Testis (tissue), 3 donors: Measurements from ENCODE around the gene MCUR1. TPM values are rescaled to one million over a fixed set of nuclear protein-coding genes. Genes with fewer than 3 reads are reported as not detected.

Source experiments
- DNase-seq: peaks from one replicate; pipeline ENCODE4 v3.0.0-alpha.2; 2019
- H3K27ac ChIP-seq, 2 donors: fragments of 200-600 bp; sonication (generic); one replicate each; pipeline ENCODE4 v1.5.1; 2019
- H3K27me3 ChIP-seq: fragments of 200-600 bp; sonication (generic); one replicate; pipeline ENCODE4 v1.5.1; 2019
- H3K36me3 ChIP-seq: fragments of 200-600 bp; sonication (generic); one replicate; pipeline ENCODE4 v1.5.1; 2017; ENCODE audit warnings: low read depth; ENCODE audit errors: missing control alignments
- H3K4me1 ChIP-seq: fragments of 200-600 bp; sonication (generic); one replicate; pipeline ENCODE4 v1.5.1; 2019
- H3K4me3 ChIP-seq, 2 donors: fragments of 200-600 bp; sonication (generic); one replicate each; pipeline ENCODE4 v1.5.1; 2017 to 2019
- H3K9me3 ChIP-seq: fragments of 200-600 bp; sonication (generic); one replicate; pipeline ENCODE4 v1.5.1; 2017
- POLR2A ChIP-seq: fragments of 450-650 bp; IDR thresholded peaks from one replicate; pipeline ENCODE4 v1.6.1; 2017; ENCODE audit warnings: antibody characterized with exemption, mild to moderate bottlenecking, moderate library complexity
- WGBS, 2 donors: methylation state at CpG; one replicate each; pipeline ENCODE4 v1.1.5; 2018; 5-methylcytosine and 5-hydroxymethylcytosine counted together
- intact Hi-C: fragments of 100-400 bp; cut with DNase I; formaldehyde crosslinking; loops from one replicate; pipeline ENCODE4 v1.15.1; 2023; ENCODE audit warnings: low total_unique reads
- polyA plus RNA-seq: library from polyadenylated mRNA; stranded (reverse); fragments of 350-450 nt; fragmentation: Illumina TruSeq; extraction: RNeasy Lipid Tissue Mini Kit (QIAGEN cat#74804); gene quantifications from one replicate; pipeline ENCODE4 v1.2.3, GENCODE V29; 2014; ENCODE audit warnings: low read depth, low replicate concordance; ENCODE audit not compliant: insufficient read depth
- total RNA-seq, 2 donors: library from RNA; depleted of rRNA; stranded (reverse); fragments of >200 nt; gene quantifications; one replicate each; pipeline ENCODE4 v1.2.3, GENCODE V29; 2016
- TF ChIP-seq, protein P1 (sequence below), 3 experiments: fragments of 450-650 bp in 2 of 3; fragments of 200-600 bp in 1 of 3; sonication (generic) in 1 of 3; IDR thresholded peaks; one replicate each; pipeline ENCODE4 v1.5.1; 2016 to 2019; ENCODE audit warnings: antibody characterized with exemption in 3 of 3, mild to moderate bottlenecking in 2 of 3, moderate library complexity in 1 of 3

MCUR1 gene
- total and polyA plus RNA-seq, 3 donors from 2014 or later: 12.0 to 18.5 (median 12.8) TPM

DNA sequence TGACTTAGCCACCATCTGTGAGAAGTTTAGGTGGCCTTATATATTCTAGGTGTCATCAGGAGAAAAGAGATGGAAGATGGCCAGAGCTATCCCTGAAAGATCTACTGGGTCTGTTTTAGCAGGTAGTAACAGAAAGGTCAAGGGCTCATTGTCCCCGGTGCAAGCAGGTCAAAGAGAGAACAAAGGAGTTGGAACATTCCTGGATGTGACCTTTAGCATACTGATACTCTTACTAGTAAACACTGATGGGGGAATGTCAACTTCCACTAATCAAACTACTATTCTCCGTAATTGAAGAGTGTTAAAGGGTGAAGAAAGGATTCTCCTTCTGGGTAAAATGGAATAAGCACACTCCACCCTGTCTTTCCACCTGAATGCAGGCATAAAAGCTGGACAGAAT is 4.0 kb upstream of the MCUR1 start:
- Histone ChIP-seq H3K9me3 (no peaks in the 10 kb centered on the region), H3K4me1 (no peaks in the 10 kb centered on the region), H3K36me3 (no peaks in the 10 kb centered on the region), H3K27me3 (no peaks in the 10 kb centered on the region), H3K4me3 (no peak overlapping the region), H3K27ac (no peak overlapping the region)
- TF ChIP-seq, protein P1, sequence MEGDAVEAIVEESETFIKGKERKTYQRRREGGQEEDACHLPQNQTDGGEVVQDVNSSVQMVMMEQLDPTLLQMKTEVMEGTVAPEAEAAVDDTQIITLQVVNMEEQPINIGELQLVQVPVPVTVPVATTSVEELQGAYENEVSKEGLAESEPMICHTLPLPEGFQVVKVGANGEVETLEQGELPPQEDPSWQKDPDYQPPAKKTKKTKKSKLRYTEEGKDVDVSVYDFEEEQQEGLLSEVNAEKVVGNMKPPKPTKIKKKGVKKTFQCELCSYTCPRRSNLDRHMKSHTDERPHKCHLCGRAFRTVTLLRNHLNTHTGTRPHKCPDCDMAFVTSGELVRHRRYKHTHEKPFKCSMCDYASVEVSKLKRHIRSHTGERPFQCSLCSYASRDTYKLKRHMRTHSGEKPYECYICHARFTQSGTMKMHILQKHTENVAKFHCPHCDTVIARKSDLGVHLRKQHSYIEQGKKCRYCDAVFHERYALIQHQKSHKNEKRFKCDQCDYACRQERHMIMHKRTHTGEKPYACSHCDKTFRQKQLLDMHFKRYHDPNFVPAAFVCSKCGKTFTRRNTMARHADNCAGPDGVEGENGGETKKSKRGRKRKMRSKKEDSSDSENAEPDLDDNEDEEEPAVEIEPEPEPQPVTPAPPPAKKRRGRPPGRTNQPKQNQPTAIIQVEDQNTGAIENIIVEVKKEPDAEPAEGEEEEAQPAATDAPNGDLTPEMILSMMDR (IDR thresholded peaks at IDR 0.05): no peak
- 88 to 91% methylated on average over 2 of the region's 2 CpGs for WGBS, 2 donors
- DNase-seq: no peak
- intact Hi-C loops: no loop called here

GRCh38 chr6:13814938-13815575 is 700 bp upstream of the MCUR1 start:
- DNase-seq: no peak
- H3K9me3 ChIP-seq: no peaks in the 10 kb centered on the region
- no peak for TF ChIP-seq POLR2A
- TF ChIP-seq, protein P1 (IDR thresholded peaks at IDR 0.05): no peak
- H3K36me3 ChIP-seq: no peaks in the 10 kb centered on the region
- peak overlapping the region; percentile 88 to 96 for H3K27ac ChIP-seq
- H3K4me1 ChIP-seq: peaks cover 15% of the 10 kb centered on the region
- WGBS, 2 donors: 22 to 30% methylated on average over 8 of the region's 8 CpGs
- H3K4me3 ChIP-seq: peak overlapping the region; percentile 86 to 92
- H3K27me3 ChIP-seq: no peaks in the 10 kb centered on the region
- intact Hi-C loops: no loop called here

DNA sequence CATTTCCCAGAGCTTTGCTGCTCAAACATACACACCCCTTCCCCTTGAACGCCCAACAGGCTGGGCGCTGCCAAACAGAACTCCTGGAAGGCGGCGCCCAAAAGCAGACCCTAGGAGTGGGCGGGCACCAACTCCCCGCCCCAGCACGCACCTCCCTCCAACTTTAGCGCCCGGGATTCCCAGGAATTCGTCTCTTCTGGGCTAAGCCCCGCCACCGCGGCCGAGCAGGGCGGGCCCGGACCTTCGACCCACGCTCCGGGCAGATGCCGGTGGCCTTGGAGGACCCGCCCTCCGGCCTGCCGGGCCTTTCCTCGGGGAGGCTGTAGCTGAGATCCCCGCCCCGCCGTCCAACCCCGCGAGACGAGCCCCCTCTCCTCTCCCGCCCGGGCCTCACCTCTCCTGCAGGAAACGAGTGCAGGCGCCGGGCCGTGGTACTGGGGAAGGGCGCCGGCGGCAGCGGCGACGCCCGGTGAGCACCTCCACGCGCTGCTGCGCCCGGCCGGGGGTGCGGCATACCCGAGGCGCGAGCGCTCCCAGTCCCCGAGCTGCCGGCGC is 659 bp downstream of the MCUR1 start:
- peak overlapping the region; percentile 88 to 96 for H3K27ac ChIP-seq
- WGBS, 2 donors: 0 to 1% methylated on average over 15 to 26 of the region's 56 CpGs
- H3K4me3 ChIP-seq: peak overlapping the region; percentile 86 to 92
- H3K4me1 ChIP-seq: peaks cover 15% of the 10 kb centered on the region
- H3K36me3 ChIP-seq: no peaks in the 10 kb centered on the region
- H3K27me3 ChIP-seq: no peaks in the 10 kb centered on the region
- TF ChIP-seq, protein P1 (IDR thresholded peaks at IDR 0.05): no peak
- TF ChIP-seq POLR2A: no peak
- no peaks in the 10 kb centered on the region for H3K9me3 ChIP-seq
- intact Hi-C loops: no loop called here
- peak; percentile 63 for DNase-seq

DNA sequence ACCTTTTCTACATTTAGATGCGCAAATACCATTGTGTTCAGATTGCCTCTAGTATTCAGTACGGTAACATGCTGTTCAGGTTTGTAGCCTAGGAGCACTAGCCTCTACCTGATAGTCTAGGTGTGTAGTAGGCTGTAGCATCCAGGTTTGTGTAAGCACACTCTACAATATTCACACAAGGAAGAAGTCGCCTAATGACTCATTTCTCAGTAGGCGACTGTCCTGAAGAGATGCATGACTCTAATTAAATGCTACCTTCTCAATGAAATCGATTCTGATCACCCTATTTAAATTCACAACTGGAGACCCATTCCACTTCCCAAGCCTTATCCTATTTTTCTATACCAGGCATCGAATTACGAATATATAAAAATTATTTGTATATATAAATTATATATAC is 1.3 kb downstream of the MCUR1 start:
- no peak for DNase-seq
- no peaks in the 10 kb centered on the region for H3K36me3 ChIP-seq
- intact Hi-C loops: no loop called here
- peaks cover 15% of the 10 kb centered on the region for H3K4me1 ChIP-seq
- 37 to 52% methylated on average over 7 of the region's 7 CpGs for WGBS, 2 donors
- H3K9me3 ChIP-seq: no peaks in the 10 kb centered on the region
- TF ChIP-seq, protein P1 (IDR thresholded peaks at IDR 0.05): no peak
- TF ChIP-seq POLR2A: no peak
- peak overlapping the region; percentile 86 to 92 for H3K4me3 ChIP-seq
- no peaks in the 10 kb centered on the region for H3K27me3 ChIP-seq
- H3K27ac ChIP-seq: peak overlapping the region in 1 of 2 donors; percentile 96

GRCh38 chr6:13812359-13812642 is 2.1 kb downstream of the MCUR1 start:
- H3K36me3 ChIP-seq: no peaks in the 10 kb centered on the region
- intact Hi-C loops: no loop called here
- 73 to 76% methylated on average over 5 of the region's 5 CpGs for WGBS, 2 donors
- no peak for DNase-seq
- no peak overlapping the region for H3K4me3 ChIP-seq
- H3K27ac ChIP-seq: peak overlapping the region in 1 of 2 donors; percentile 27
- H3K27me3 ChIP-seq: no peaks in the 10 kb centered on the region
- TF ChIP-seq POLR2A: no peak
- TF ChIP-seq, protein P1 (IDR thresholded peaks at IDR 0.05): no peak
- peaks cover 15% of the 10 kb centered on the region for H3K4me1 ChIP-seq
- no peaks in the 10 kb centered on the region for H3K9me3 ChIP-seq
